ENCODE data around the gene LSM14A.

Gene LSM14A

GRCh38 chr19:34214040-34214439 lies 41.7 kb downstream of the LSM14A start (continued):
- TF ChIP-seq ZNF248 (tag by site-specific recombination; IDR thresholded peaks at IDR 0.05) (no peak), ZNF548 (tag by site-specific recombination; IDR thresholded peaks at IDR 0.05) (no peak), ZEB2 (tag by site-specific recombination; IDR thresholded peaks at IDR 0.05) (no peak), ZNF521 (tag by site-specific recombination; IDR thresholded peaks at IDR 0.05) (no peak), SCRT1 (tag by site-specific recombination; IDR thresholded peaks at IDR 0.05; ENCODE audit: borderline replicate concordance) (no peak), ZNF571 (tag by site-specific recombination; IDR thresholded peaks at IDR 0.05) (no peak), ZNF488 (tag by site-specific recombination; IDR thresholded peaks at IDR 0.05) (no peak), ZNF626 (tag by site-specific recombination; IDR thresholded peaks at IDR 0.05) (no peak), GLIS2 (tag by site-specific recombination; IDR thresholded peaks at IDR 0.05) (no peak), ZNF529 (tag by site-specific recombination; IDR thresholded peaks at IDR 0.05; ENCODE audit: insufficient replicate concordance) (no peak), ZNF404 (tag by site-specific recombination; IDR thresholded peaks at IDR 0.05) (peak; percentile 94), AEBP2 (tag by site-specific recombination; IDR thresholded peaks at IDR 0.05; ENCODE audit: borderline replicate concordance) (peak; percentile 96; the same call in 1 of the 2 replicates), ZNF23 (tag by site-specific recombination; IDR thresholded peaks at IDR 0.05; ENCODE audit: borderline replicate concordance) (no peak), ZBTB8A (tag by site-specific recombination; IDR thresholded peaks at IDR 0.05) (peak; percentile 86), ZNF654 (tag by site-specific recombination; IDR thresholded peaks at IDR 0.05; ENCODE audit: low read depth) (peak; percentile 53), ZNF837 (tag by site-specific recombination; IDR thresholded peaks at IDR 0.05) (no peak), ZNF121 (tag by site-specific recombination; IDR thresholded peaks at IDR 0.05) (no peak), ZNF140 (tag by site-specific recombination; IDR thresholded peaks at IDR 0.05) (peak; percentile 97), TRIM28 (IDR thresholded peaks at IDR 0.05; ENCODE audit: borderline replicate concordance, low read length) (no peak), ZNF18 (tag by site-specific recombination; IDR thresholded peaks at IDR 0.05) (peak; percentile 56; the same call in 1 of the 2 replicates), ZNF324 (tag by site-specific recombination; IDR thresholded peaks at IDR 0.05) (no peak), ZNF274 (IDR thresholded peaks at IDR 0.05; ENCODE audit: low read length) (no peak), ZNF274 (tag by site-specific recombination; IDR thresholded peaks at IDR 0.05; ENCODE audit: borderline replicate concordance) (no peak), PRDM2 (tag by site-specific recombination; IDR thresholded peaks at IDR 0.05; ENCODE audit: borderline replicate concordance) (no peak), ZNF350 (tag by site-specific recombination; IDR thresholded peaks at IDR 0.05) (no peak), ZNF391 (tag by site-specific recombination; IDR thresholded peaks at IDR 0.05; ENCODE audit: borderline replicate concordance, low read depth) (no peak), ZNF26 (tag by site-specific recombination; IDR thresholded peaks at IDR 0.05) (no peak), ZNF747 (tag by site-specific recombination; IDR thresholded peaks at IDR 0.05) (no peak), ZNF777 (tag by site-specific recombination; IDR thresholded peaks at IDR 0.05; ENCODE audit: borderline replicate concordance) (no peak)
